HepG2 (cell line): Measurements from ENCODE around the gene CNOT1. TPM values are rescaled to one million over a fixed set of nuclear protein-coding genes. Genes with fewer than 3 reads are reported as not detected.

Experiments
- GATAD1 ChIP-seq: IDR thresholded peaks from 2 replicates; pipeline ENCODE4 v1.6.1; 2016; ENCODE audit warnings: missing genetic modification reagents, missing compliant biosample characterization
- IRF9 ChIP-seq: sonication (generic); formaldehyde crosslinking; IDR thresholded peaks from 2 replicates; pipeline ENCODE4 v1.8.0; 2022; ENCODE audit warnings: missing genetic modification reagents, mild to moderate bottlenecking, borderline replicate concordance
- NCOA1 ChIP-seq: sonication (generic); formaldehyde crosslinking; IDR thresholded peaks from 2 replicates; pipeline ENCODE4 v1.9.0; 2021; ENCODE audit warnings: missing genetic modification reagents
- NFAT5 ChIP-seq: sonication (generic); formaldehyde crosslinking; IDR thresholded peaks from 2 replicates; pipeline ENCODE4 v1.4.0; 2020; ENCODE audit warnings: missing genetic modification reagents
- NR2F1 ChIP-seq, 2 experiments: fragments of 450-650 bp in 1 of 2; formaldehyde crosslinking in 1 of 2; IDR thresholded peaks; 2 replicates each; pipeline versions ENCODE4 v1.5.0 to v1.6.1; 2016 to 2020; ENCODE audit warnings: mild to moderate bottlenecking in 1 of 2, missing compliant biosample characterization in 1 of 2, missing genetic modification reagents in 1 of 2, moderate library complexity in 1 of 2
- PAX8 ChIP-seq: sonication (generic); formaldehyde crosslinking; IDR thresholded peaks from 2 replicates; pipeline ENCODE4 v1.8.0; 2022; ENCODE audit warnings: mild to moderate bottlenecking, missing genetic modification reagents, borderline replicate concordance
- SALL2 ChIP-seq: sonication (generic); formaldehyde crosslinking; IDR thresholded peaks from 2 replicates; pipeline ENCODE4 v1.8.1; 2023; ENCODE audit warnings: mild to moderate bottlenecking, missing genetic modification reagents, inconsistent platforms
- ZC3H4 ChIP-seq: sonication (generic); formaldehyde crosslinking; IDR thresholded peaks from 2 replicates; pipeline ENCODE4 v1.4.0; 2020; ENCODE audit warnings: missing genetic modification reagents, borderline replicate concordance
- ZFP90 ChIP-seq: sonication (generic); formaldehyde crosslinking; IDR thresholded peaks from 2 replicates; pipeline ENCODE4 v1.8.0; 2022; ENCODE audit warnings: missing genetic modification reagents, mild to moderate bottlenecking, inconsistent platforms, borderline replicate concordance
- ZHX1 ChIP-seq: sonication (generic); formaldehyde crosslinking; IDR thresholded peaks from 2 replicates; pipeline ENCODE4 v1.8.1; 2022; ENCODE audit warnings: low read depth, mild to moderate bottlenecking, missing genetic modification reagents
- ZNF414 ChIP-seq: sonication (generic); formaldehyde crosslinking; IDR thresholded peaks from 2 replicates; pipeline ENCODE4 v1.5.0; 2020; ENCODE audit warnings: missing genetic modification reagents
- ZZZ3 ChIP-seq: sonication (generic); formaldehyde crosslinking; IDR thresholded peaks from 2 replicates; pipeline ENCODE4 v1.4.0; 2020; ENCODE audit warnings: missing genetic modification reagents, mild to moderate bottlenecking, borderline replicate concordance
- polyA plus RNA-seq, 8 experiments: library from polyadenylated mRNA; depleted of rRNA in 3 of 8; stranded (reverse) in 7 of 8; unstranded in 1 of 8; fragments of >200 nt; fragmentation: Illumina TruSeq in 4 of 8; extraction: Trizol in 4 of 8; gene quantifications; 2 replicates each; pipeline versions ENCODE4 v1.2.1 to v1.2.3, GENCODE V29; 2011 to 2016; ENCODE audit warnings: low read depth in 4 of 8, missing spikeins in 1 of 8, mixed read lengths in 1 of 8; ENCODE audit not compliant: insufficient read depth in 1 of 8
- total RNA-seq, 5 experiments: library from RNA; depleted of rRNA; stranded (reverse); fragments of >200 nt; fragmentation: Illumina TruSeq; extraction: Trizol; gene quantifications; 2 replicates each; pipeline ENCODE4 v1.2.3, GENCODE V29; 2016; ENCODE audit warnings: low read depth in 1 of 5
- TF ChIP-seq, protein P1 (sequence below): sonication (generic); formaldehyde crosslinking; IDR thresholded peaks from 2 replicates; pipeline ENCODE4 v1.5.1; 2020; ENCODE audit warnings: missing genetic modification reagents, mild to moderate bottlenecking, borderline replicate concordance

Gene CNOT1
- total and polyA plus RNA-seq, 2 of the 13 experiments (the other 11 are each of a cell fraction or from before 2014, with no cell fraction given) = 188 to 232 TPM

DNA sequence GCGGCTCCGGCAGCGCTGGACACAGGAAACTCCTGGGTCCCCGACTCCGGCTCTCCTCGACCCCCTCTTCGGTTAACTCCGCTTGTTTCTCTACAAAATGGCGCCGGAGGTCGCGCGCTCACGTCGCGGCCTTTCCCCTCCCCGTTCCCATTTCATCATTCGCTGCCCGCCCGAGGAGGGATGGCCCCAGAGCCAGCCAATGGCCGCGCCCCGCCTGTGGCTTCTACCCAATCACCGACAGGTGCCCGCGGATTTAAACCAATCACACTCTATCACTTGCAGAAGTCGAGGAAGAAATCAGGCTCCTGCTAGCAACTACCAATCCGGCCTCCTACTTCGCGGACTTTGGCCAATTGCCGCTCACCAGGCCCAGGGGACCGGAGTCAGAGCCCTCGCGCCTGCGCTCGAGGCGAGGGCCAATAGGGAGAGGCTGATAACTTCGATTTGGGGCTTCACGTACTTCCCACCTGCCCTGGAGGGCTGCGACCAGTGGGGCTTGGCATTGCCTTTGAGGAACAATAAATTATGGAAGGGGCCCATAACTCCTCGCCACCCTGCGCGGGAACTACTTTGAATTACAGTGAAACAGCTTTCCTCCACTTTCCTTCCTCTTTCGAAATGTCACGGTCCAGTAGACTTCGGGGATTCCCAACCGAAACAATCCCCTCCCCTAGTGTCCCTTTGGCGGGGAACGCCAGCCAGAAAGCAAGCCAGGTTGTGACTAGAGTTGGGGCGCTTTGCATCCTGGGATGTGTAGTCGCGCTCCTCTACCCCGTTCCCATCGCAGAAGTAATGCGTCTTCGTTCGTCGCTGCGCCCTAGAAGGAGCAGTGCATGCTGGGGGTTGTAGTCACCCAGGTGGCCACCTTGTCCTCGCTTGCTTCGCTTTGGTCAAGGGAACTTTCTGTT is at the start of gene CNOT1 (continued):
- TF ChIP-seq IRF9 (CRISPR knock-in tag) (peak; percentile 94), ZZZ3 (CRISPR knock-in tag) (no peak; the same call in 1 of the 2 replicates), NFAT5 (CRISPR knock-in tag) (peak; percentile 63), ZHX1 (CRISPR knock-in tag) (peak; percentile 54; the same call in 1 of the 2 replicates), ZFP90 (CRISPR knock-in tag) (peak; percentile 92), SALL2 (CRISPR knock-in tag) (peak; percentile 29), ZNF414 (CRISPR knock-in tag) (peak; percentile 65; the same call in 1 of the 2 replicates), PAX8 (no peak), ZC3H4 (peak; percentile 91; the same call in 1 of the 2 replicates), GATAD1 (CRISPR knock-in tag) (peak; percentile 93), NR2F1 (CRISPR knock-in tag; IDR thresholded peaks at IDR 0.05) (peak in 1 of 2 experiments; percentile 27; a peak in 1 of 4 replicates), NCOA1 (CRISPR knock-in tag) (no peak)
- TF ChIP-seq, protein P1, sequence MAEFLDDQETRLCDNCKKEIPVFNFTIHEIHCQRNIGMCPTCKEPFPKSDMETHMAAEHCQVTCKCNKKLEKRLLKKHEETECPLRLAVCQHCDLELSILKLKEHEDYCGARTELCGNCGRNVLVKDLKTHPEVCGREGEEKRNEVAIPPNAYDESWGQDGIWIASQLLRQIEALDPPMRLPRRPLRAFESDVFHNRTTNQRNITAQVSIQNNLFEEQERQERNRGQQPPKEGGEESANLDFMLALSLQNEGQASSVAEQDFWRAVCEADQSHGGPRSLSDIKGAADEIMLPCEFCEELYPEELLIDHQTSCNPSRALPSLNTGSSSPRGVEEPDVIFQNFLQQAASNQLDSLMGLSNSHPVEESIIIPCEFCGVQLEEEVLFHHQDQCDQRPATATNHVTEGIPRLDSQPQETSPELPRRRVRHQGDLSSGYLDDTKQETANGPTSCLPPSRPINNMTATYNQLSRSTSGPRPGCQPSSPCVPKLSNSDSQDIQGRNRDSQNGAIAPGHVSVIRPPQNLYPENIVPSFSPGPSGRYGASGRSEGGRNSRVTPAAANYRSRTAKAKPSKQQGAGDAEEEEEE (CRISPR knock-in tag) = 0 out of 2 replicates have a peak, but pooled peaks have one; percentile 70
